Kidney (tissue), 14 donors: ENCODE measurements around the gene NECTIN1. TPM values are rescaled to one million over a fixed set of nuclear protein-coding genes. Genes with fewer than 3 reads are reported as not detected.
A peak's percentile ranks its signal among the peaks of the same experiment; 100 is the strongest.

Experiments used
- DNase-seq, 5 donors: peaks; one replicate each; pipeline ENCODE4 v3.0.0-alpha.2; 2013 to 2020
- FAIRE-seq: peaks from 2 replicates; lab custom pipeline; 2012; peaks lifted over from hg19 to GRCh38; lab: Jason Lieb, UNC
- H3K27ac ChIP-seq, 2 donors: one replicate each; pipeline ENCODE4 v1.7.0; 2013; ENCODE audit warnings: low read depth in 2 of 2, low read length in 2 of 2, inconsistent platforms in 1 of 2
- H3K27me3 ChIP-seq: one replicate; pipeline ENCODE4 v1.7.1; 2013; ENCODE audit warnings: low read length, inconsistent platforms; ENCODE audit not compliant: control insufficient read depth, insufficient read depth
- H3K36me3 ChIP-seq, 3 donors: one replicate each; pipeline versions ENCODE4 v1.7.0 to v1.7.1; 2013; ENCODE audit warnings: low read length in 3 of 3, control low read depth in 1 of 3, inconsistent platforms in 1 of 3; ENCODE audit not compliant: insufficient read depth in 3 of 3, control insufficient read depth in 2 of 3
- H3K4me1 ChIP-seq, 3 donors: one replicate each; pipeline versions ENCODE4 v1.7.0 to v1.7.1; 2013; ENCODE audit warnings: low read length in 3 of 3, inconsistent platforms in 1 of 3, low read depth in 1 of 3; ENCODE audit not compliant: control insufficient read depth in 2 of 3, insufficient read depth in 2 of 3
- H3K4me3 ChIP-seq, 3 donors: one replicate each; pipeline versions ENCODE4 v1.7.0 to v1.8.1; 2013; ENCODE audit warnings: low read length in 3 of 3, control low read depth in 1 of 3, inconsistent platforms in 1 of 3
- H3K9ac ChIP-seq, 3 donors: one replicate each; pipeline versions ENCODE4 v1.7.0 to v1.7.1; 2013; ENCODE audit warnings: low read length in 3 of 3, control low read depth in 1 of 3, inconsistent platforms in 1 of 3
- H3K9me3 ChIP-seq, 3 donors: one replicate each; pipeline versions ENCODE4 v1.7.0 to v1.7.1; 2013; ENCODE audit warnings: low read length in 3 of 3, control low read depth in 1 of 3, inconsistent platforms in 1 of 3; ENCODE audit not compliant: control insufficient read depth in 2 of 3, insufficient read depth in 1 of 3
- CTCF ChIP-seq: IDR thresholded peaks from 3 replicates; pipeline ENCODE4 v1.5.1; 2012; ENCODE audit warnings: mild to moderate bottlenecking, moderate library complexity, borderline replicate concordance; ENCODE audit not compliant: insufficient read depth; ENCODE audit errors: extremely low read depth
- intact Hi-C: fragments of 100-400 bp; cut with DNase I; formaldehyde crosslinking; loops from one replicate; pipeline ENCODE4 v1.11.1; 2022
- polyA plus RNA-seq: library from polyadenylated mRNA; stranded (reverse); fragments of 350-450 nt; fragmentation: Illumina TruSeq; extraction: RNeasy Lipid Tissue Mini Kit (QIAGEN cat#74804); gene quantifications from one replicate; pipeline ENCODE4 v1.2.3, GENCODE V29; 2014; ENCODE audit warnings: low read depth, low replicate concordance; ENCODE audit not compliant: insufficient read depth
- total RNA-seq: library from RNA; stranded (reverse); fragmentation: NEBNext Ultra II Directional; extraction: Animal tissue kit (Norgen Biotek cat#: 25700); gene quantifications from one replicate; pipeline ENCODE4 v1.2.1, GENCODE V29; 2021
- donor health status: control.
- donor health status: control.
- donor health status: control.
- donor health status: control.
- donor health status: control.
- donor health status: DM: yes; HTN: yes; CAD: no.
- donor health status: Normal renal cell carcinoma (clear cell type).

NECTIN1 gene
- total and polyA plus RNA-seq, 2 donors from 2014 or later = 6.0 to 13.2 TPM

GRCh38 chr11:119716582-119717498, 12.2 kb downstream of the NECTIN1 start:
- peaks cover 0 to 26% (median 18%) of the 10 kb centered on the region in 3 donors for H3K4me1 ChIP-seq
- no peak for FAIRE-seq
- H3K9me3 ChIP-seq = no peaks in the 10 kb centered on the region
- no peaks in the 10 kb centered on the region for H3K36me3 ChIP-seq
- peak overlapping the region in 1 of 3 donors; percentile 12 for H3K9ac ChIP-seq
- no peak for DNase-seq
- no peak for TF ChIP-seq CTCF
- no peak overlapping the region for H3K27ac ChIP-seq
- H3K27me3 ChIP-seq = no peaks in the 10 kb centered on the region
- intact Hi-C loops = no loop called here
- no peak overlapping the region for H3K4me3 ChIP-seq

- no peaks in the 10 kb centered on the region for H3K9me3 ChIP-seq
- H3K4me3 ChIP-seq = no peak overlapping the region
- DNase-seq = no peak
- intact Hi-C loops = no loop called here
- FAIRE-seq = no peak
- H3K36me3 ChIP-seq = no peaks in the 10 kb centered on the region
- no peak overlapping the region for H3K9ac ChIP-seq
- no peaks in the 10 kb centered on the region for H3K27me3 ChIP-seq
- TF ChIP-seq CTCF = no peak
- peaks cover 6 to 26% (median 18%) of the 10 kb centered on the region in 3 donors for H3K4me1 ChIP-seq
- H3K27ac ChIP-seq = no peak overlapping the region
These were observed 14.4 kb downstream of the NECTIN1 start for GRCh38 chr11:119714590-119714989.

- FAIRE-seq (no peak), DNase-seq (no peak)
- no peak overlapping the region for H3K27ac ChIP-seq
- TF ChIP-seq CTCF = no peak
- H3K9me3 ChIP-seq = no peaks in the 10 kb centered on the region
- no peaks in the 10 kb centered on the region for H3K36me3 ChIP-seq
- intact Hi-C loops = no loop called here
- H3K9ac ChIP-seq = no peak overlapping the region
- H3K4me3 ChIP-seq = no peak overlapping the region
- H3K4me1 ChIP-seq = peaks cover 6 to 26% (median 18%) of the 10 kb centered on the region in 3 donors
- H3K27me3 ChIP-seq = no peaks in the 10 kb centered on the region
These were observed 14.8 kb downstream of the NECTIN1 start for GRCh38 chr11:119714189-119714588.
